CD4-positive, alpha-beta T cell treated with Interleukin-12 subunit alpha and Interleukin-12 subunit beta, for 1 hour (primary cell): ENCODE data around the gene HOXD12.

ENCODE experiments used
- DNase-seq: peaks from one replicate; pipeline ENCODE4 v3.0.0-alpha.2; 2020

The HOXD12 gene

GRCh38 chr2:176151442-176152287 is 52.1 kb downstream of the HOXD12 start, which contains the start of gene HOXD4:
Gene HOXD4, plus strand, starts transcription at chr2:176151550. Its CDS starts 84 bp downstream, at chr2:176151634.
- DNase-seq = no peak
